Hematopoietic multipotent progenitor cell treated with erythropoietin and hydrocortisone succinate and interleukin-3 and kit ligand, for 17 days (in vitro differentiated cells): ENCODE measurements around the gene XAGE2.

Source experiments
- DNase-seq: peaks from one replicate; pipeline ENCODE4 v3.0.0-alpha.2; 2015; ENCODE audit warnings: low spot score

XAGE2 gene

GRCh38 chrX:52424656-52425055 is 55.8 kb downstream of the XAGE2 start:
- DNase-seq = no peak
